Diencephalon (tissue), 1 donor: ENCODE results near the gene GPR139. TPM values are rescaled to one million over a fixed set of nuclear protein-coding genes. Genes with fewer than 3 reads are reported as not detected.

Source experiments
- total RNA-seq: library from RNA; depleted of rRNA; stranded (reverse); fragments of >200 nt; gene quantifications from one replicate; pipeline ENCODE4 v1.2.3, GENCODE V29; 2014

Gene GPR139
- total RNA-seq: 3.2 TPM

GRCh38 chr16:20073203-20074098 lies at the start of gene GPR139:
GPR139 (minus strand) TSS chr16:20073890; CDS start chr16:20073616, 274 bp downstream.

Other genes starting within 250 kb of the GPR139 start
- gene GPRC5B, start 189.0 kb downstream of the GPR139 start, total RNA-seq: 45.9 TPM